HG03095 (cell line): Measurements from ENCODE around the gene KRTAP4-3.
"Not testable (repeated sequence)": the region's sequence is repeated elsewhere in the genome, so short reads cannot be mapped to it uniquely, and the experiment has no call there.

Source experiments
- ATAC-seq: cut with Tn5 transposase; IDR thresholded peaks from one replicate; pipeline ENCODE4 v1.9.1; 2021; ENCODE audit warnings: moderate library complexity; ENCODE audit not compliant: unreplicated experiment

The KRTAP4-3 gene

DNA sequence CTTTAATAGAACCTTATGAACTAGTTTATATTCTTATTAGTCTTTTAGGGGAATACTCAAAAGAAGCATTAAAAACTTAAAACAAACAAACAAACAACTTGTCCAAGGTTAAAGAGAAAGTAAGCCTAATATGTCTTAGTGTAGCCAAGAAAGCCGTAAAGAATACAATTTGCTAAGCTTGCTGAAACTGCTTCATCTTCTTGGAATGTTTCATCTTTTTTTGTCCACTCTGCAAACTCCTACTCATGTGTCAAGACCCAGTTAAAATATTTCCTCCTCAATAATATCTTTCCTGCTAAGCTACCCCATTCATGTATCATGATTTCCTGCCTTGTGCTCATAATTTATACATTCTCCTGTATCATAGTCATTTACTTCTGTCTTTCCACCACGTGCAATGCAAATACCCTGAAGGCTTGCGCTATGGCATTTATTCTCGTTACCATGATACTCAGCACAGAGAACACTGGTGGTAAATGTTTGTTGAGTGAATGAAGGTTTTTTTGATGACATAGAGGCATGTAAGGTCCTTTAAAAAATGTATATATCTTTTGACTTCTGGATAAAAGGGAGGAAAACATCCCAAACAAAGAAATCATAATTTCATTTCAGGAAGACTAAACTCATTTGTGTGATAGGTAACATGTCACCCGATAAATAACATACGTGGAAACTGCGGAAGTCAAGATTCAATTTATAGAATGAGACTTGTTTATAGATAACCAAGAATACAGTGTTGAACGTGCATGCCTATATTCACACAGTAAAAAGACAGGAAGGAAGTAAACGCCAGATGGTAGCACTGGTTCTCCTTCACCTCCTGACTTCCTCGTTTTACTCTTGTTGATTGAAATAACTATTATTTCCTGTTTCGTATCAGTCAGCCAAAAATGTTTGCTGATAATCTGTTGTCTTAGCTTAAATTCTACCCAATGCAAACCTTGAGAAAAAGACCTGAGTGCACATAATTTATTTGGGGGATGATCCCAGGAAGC is 48.0 kb downstream of the KRTAP4-3 start:
- ATAC-seq = not testable (repeated sequence)

DNA sequence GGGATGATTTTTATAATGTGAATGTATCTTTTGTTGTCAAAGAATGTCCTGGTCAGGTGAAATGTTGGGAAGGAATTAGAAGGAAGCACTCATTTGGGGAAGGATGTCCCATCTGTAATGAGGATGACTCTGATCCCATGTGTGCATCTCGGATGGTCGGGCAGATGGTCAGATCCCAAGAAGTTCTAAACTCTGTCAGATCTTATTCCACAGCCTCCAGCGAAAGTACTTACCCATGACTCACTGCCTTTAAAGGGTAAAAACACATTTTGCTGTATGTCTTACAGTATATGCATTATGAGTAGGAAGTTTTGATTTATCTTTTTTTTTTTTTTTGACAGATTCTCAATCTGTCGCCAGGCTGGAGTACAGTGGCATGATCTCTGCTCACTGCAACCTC is 49.3 kb downstream of the KRTAP4-3 start:
- ATAC-seq = no peak

- not testable (repeated sequence) for ATAC-seq
Observed at GRCh38 chr17:41117846-41118386, 50.1 kb downstream of the KRTAP4-3 start, which contains the start of gene KRTAP4-11. Gene KRTAP4-11, minus strand, starts transcription at chr17:41118373. Its CDS starts 58 bp downstream, at chr17:41118315.
